ENCODE measurements around the gene ZNF597. TPM values are rescaled to one million over a fixed set of nuclear protein-coding genes. Genes with fewer than 3 reads are reported as not detected.

Gene ZNF597, protein sequence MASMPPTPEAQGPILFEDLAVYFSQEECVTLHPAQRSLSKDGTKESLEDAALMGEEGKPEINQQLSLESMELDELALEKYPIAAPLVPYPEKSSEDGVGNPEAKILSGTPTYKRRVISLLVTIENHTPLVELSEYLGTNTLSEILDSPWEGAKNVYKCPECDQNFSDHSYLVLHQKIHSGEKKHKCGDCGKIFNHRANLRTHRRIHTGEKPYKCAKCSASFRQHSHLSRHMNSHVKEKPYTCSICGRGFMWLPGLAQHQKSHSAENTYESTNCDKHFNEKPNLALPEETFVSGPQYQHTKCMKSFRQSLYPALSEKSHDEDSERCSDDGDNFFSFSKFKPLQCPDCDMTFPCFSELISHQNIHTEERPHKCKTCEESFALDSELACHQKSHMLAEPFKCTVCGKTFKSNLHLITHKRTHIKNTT
- 1 to 10 TPM; 1.9 to 2.4 TPM for total RNA-seq

DNA sequence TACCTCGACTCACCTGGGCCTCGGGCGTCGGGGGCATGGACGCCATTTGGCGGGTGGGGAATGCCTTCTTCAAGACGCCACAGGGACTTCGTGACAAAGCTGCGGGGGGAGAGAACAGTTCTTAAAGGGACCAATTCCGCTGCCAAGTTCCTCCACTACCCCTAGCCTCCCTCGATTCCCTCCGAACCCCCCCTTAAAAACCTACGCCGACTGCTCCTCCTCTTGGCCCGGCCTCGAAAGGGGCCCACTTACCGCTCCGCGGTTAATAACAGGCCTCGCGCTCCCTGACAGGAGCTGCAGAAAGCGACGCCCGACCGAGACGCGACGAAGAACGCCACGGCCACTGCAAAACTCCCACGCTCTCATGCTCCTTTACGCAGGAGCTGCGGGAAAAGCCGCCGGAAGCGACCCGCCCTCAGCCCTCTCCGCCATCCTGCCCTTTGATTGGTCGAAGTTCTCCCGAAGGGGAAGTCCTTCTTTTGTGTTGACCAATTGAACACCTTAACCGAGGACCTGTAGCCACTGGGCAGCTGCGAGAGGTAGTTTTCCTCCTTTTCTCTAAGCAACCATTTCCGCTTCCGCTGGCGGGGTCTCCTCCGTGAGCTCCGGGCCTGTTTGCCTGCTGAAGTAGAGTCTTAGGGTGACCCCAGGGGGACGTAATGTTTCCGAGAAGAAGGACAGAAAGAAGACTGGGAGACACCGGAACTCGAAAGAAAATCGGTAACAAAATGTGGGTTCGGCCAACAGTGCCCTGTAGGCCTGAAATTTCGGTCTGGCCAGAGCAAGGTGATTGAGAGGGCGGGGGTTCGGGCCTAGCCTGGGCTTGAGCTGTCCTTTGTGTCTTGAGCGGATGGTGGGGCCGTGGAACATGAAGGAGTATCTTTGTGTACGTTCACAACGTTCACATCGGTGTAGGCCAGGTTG, at the start of gene ZNF597, which contains the start of gene NAA60:
TSS of gene ZNF597 (minus strand) at position 397 of the 924 bp plus-strand sequence. CDS start at position 46, 351 bp downstream.
TSS of gene NAA60 (plus strand) at position 573 of the 924 bp plus-strand sequence. CDS start 32,548 bp downstream, outside the sequence.
- intact Hi-C loops (cut with DNase I, micrococcal nuclease) = loop anchor here in 1 of 2 experiments (1.0 to 5.0 kb wide), 5 partner anchors 14 to 160 kb away; partner anchors contain the start of genes CLUAP1, ZNF174, ZNF263 and ZSCAN32
- Mint-ChIP-seq H3K9me3 (ENCODE audit: low read depth) (peaks cover 7% of the 10 kb centered on the region), H3K4me1 (peaks cover 13% of the 10 kb centered on the region), H3K27me3 (no peaks in the 10 kb centered on the region), H3K27ac (peak within 1 kb of the TSS; percentile 93), H3K36me3 (ENCODE audit: low read depth) (peaks cover 30% of the 10 kb centered on the region), H3K4me3 (peak within 1 kb of the TSS; percentile 97)
- CTCF ChIA-PET = interaction anchor here (0.7 to 2.2 kb wide), 5 partner anchors 9 to 314 kb away, joined by 3 to 7 read pairs (median 5); partner anchors contain the start of genes ZNF174 and ZSCAN32
- DNase-seq (peak; percentile 88), ATAC-seq (peak; percentile 91)
- POLR2A ChIA-PET = interaction anchor here (0.6 to 2.1 kb wide), 4 partner anchors 14 to 638 kb away, joined by 3 to 12 read pairs (median 6); partner anchors contain the start of genes ZNF174 and ZSCAN32

DNA sequence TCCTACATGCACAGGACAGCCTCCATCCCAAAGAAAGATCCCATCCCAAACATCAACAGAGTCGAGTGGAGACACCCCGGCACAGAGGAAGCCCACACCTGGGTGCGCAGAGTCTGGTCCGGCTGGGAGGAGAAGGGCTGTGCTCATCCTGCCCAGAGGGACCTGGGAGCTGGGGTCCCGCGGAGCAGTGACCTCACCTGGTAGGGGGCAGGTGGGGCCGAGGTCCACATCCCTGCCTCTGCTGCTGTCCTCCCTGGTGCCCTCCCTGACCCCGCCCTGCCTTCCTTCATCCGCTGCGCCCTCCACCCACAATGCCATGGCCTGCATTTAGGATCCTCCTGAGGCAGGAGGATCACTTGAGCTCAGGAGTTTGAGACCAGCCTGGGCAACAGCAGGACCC, 49.1 kb upstream of the ZNF597 start:
- no peak for ATAC-seq
- Mint-ChIP-seq H3K27me3 (no peaks in the 10 kb centered on the region), H3K9me3 (ENCODE audit: low read depth) (no peaks in the 10 kb centered on the region), H3K27ac (no peak overlapping the region), H3K4me3 (no peak overlapping the region), H3K36me3 (ENCODE audit: low read depth) (no peaks in the 10 kb centered on the region), H3K4me1 (no peaks in the 10 kb centered on the region)
- no peak for DNase-seq
- intact Hi-C loops (cut with DNase I, micrococcal nuclease) = no loop called here
- ChIA-PET CTCF (no interaction called here), POLR2A (no interaction called here)

DNA sequence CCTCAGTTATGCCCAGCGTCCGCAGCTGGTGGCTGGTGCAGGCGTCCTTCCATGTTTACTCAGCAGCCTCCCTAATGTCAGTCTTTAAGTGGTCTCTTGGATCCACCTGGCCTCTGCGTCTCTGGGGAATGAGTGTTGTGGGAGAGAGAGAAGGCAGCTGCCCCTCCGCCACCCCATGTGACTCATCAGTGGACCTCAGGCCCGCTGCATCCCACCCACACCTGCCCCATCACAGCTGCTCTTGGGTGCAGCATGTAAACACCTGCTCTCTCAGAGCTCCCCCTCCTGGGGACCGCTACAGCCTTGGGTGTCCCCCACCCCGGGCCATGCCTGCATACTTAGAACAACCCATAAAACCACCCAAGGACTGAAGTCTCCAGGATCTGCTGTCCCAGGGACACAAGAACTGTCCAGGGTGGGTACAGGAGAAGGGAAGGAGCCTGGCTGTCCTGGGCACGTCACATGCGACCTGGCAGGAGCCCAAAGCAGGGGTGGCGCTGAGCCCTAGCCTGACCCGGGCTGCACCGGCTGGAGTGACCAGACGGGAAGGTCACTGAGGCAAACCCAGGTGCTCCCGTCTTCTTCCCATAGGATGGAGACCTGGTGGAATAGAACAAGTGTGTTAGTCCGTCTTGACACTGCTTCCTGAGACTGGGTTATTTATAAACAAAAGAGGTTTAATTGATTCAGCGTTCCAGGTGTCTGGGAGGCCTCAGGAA, 47.8 kb upstream of the ZNF597 start:
- intact Hi-C loops (cut with DNase I, micrococcal nuclease) = no loop called here
- peak; percentile 26 for ATAC-seq

DNA sequence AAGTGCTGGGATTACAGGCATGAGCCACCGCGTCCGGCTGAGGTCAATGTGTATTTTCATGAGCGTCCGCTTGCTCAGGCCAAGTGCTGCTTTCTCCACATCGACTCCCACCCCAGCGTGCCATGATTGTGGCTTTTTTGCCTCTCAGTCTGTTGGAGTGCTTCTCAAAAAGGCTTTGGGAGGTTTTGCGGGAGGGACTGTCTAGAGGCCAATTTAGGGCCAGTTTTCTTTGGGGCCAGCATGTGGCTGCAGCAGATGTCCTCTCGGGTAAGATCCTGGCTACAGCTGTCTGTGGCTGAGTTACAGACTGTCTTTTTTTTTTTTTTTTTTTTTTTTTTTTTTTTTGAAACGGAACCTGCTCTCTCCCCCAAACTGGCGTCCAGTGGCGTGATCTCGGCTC, 45.5 kb upstream of the ZNF597 start:
- ChIA-PET POLR2A (no interaction called here), CTCF (interaction anchor here (1.0 kb wide), 1 partner anchor 9 kb away, joined by 3 read pairs; no protein-coding TSS in a partner anchor)
- no peak overlapping the region for H3K27ac Mint-ChIP-seq
- no peak for DNase-seq
- no peaks in the 10 kb centered on the region for H3K27me3 Mint-ChIP-seq
- H3K36me3 Mint-ChIP-seq (ENCODE audit: low read depth) = peaks cover 4% of the 10 kb centered on the region
- H3K4me1 Mint-ChIP-seq = no peaks in the 10 kb centered on the region
- ATAC-seq = no peak
- no peak overlapping the region for H3K4me3 Mint-ChIP-seq
- H3K9me3 Mint-ChIP-seq (ENCODE audit: low read depth) = no peaks in the 10 kb centered on the region
- intact Hi-C loops (cut with DNase I, micrococcal nuclease) = no loop called here

More for the DNA sequence above, 47.8 kb upstream of the ZNF597 start:
- H3K4me3 Mint-ChIP-seq = no peak overlapping the region
- no peaks in the 10 kb centered on the region for H3K4me1 Mint-ChIP-seq
- no peaks in the 10 kb centered on the region for H3K36me3 Mint-ChIP-seq (ENCODE audit: low read depth)
- ChIA-PET POLR2A (no interaction called here), CTCF (no interaction called here)
- H3K27ac Mint-ChIP-seq = peak overlapping the region; percentile 17
- no peak for DNase-seq
- H3K27me3 Mint-ChIP-seq = no peaks in the 10 kb centered on the region
- H3K9me3 Mint-ChIP-seq (ENCODE audit: low read depth) = no peaks in the 10 kb centered on the region

DNA sequence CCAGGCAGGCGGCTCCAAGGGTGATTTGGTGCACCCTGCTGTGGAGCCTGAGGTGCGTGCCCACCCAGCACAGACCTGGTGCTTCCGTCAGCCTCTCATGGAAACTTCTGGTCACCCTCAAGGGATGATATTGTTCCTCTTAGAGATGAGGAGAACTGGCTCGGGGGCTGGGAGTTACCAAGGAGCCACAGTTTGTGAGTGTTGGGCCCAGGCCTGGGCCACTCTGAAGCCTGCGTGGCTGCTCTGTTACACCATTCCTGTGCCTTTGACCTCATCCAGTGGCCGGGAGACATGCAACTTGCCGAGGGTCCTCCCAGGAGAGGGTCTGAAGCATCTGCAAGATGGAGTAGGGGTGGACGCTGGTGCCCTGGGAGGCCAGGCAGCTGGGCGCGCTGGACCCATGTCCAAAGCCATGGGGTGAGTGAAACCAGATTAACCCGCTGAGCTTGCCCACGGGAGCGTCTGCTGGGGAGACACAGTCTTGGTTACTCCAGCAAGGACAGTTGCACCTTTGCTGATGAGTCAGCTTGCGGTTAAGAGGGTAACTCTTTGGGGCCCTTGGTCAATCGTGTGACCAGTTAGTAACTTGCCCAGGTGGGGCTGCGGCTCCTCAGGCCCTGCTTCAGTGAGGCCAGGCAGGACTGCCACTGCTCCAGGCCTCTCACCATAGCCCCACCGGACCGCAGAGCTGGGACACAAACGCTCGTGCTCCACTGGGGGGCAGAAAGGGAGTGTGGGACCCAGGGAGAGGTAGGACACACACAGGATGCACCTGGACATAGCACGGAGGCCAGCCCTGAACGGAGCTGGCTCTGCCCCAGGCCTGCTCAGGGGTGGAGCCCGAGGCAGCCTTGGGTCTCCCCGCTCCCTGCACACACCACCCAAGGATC, 44.5 kb upstream of the ZNF597 start:
- no peaks in the 10 kb centered on the region for H3K9me3 Mint-ChIP-seq (ENCODE audit: low read depth)
- CTCF ChIA-PET = no interaction called here
- intact Hi-C loops (cut with DNase I, micrococcal nuclease) = no loop called here
- H3K36me3 Mint-ChIP-seq (ENCODE audit: low read depth) = peaks cover 15% of the 10 kb centered on the region
- DNase-seq = no peak
- H3K27me3 Mint-ChIP-seq = no peaks in the 10 kb centered on the region
- POLR2A ChIA-PET = no interaction called here
- no peak for ATAC-seq
- H3K4me3 Mint-ChIP-seq = no peak overlapping the region
- H3K27ac Mint-ChIP-seq = no peak overlapping the region
- no peaks in the 10 kb centered on the region for H3K4me1 Mint-ChIP-seq

DNA sequence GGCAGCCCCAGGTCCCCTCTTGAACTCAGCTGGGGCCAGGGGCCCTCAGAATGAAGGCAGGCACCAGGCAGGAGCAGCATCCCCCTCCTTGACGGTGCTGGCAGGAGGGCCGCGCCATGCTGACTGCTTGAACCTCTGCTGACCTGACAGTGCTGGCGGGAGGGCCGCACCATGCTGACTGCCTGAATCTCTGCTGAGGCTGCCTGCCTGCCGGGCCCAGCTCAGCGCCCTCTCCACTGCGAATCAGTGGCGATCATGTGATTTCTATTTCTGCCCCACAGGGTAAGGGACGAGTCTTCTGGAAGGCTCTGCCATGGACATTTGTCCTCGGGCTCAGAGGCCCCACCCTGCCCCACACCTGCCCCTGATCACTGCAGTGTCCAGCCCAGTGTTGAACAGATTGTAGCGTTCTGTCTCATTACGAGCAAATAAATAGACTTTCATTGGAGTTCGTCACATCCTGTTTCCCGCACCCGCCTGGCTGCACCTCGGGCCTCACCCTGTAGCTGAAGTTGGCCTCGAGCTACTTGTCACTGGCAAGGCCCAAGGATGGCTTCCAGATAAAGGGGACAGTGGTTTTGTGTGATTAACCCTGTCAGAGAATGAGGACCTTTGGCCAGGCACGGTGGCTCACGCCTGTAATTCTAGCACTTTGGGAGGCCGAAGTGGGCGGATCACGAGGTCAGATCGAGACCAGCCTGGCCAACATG, 43.4 kb upstream of the ZNF597 start:
- intact Hi-C loops (cut with DNase I, micrococcal nuclease) = no loop called here
- ChIA-PET POLR2A (no interaction called here), CTCF (no interaction called here)
- DNase-seq (no peak), ATAC-seq (no peak)
- Mint-ChIP-seq H3K27ac (no peak overlapping the region), H3K27me3 (no peaks in the 10 kb centered on the region), H3K36me3 (ENCODE audit: low read depth) (peaks cover 19% of the 10 kb centered on the region), H3K4me3 (no peak overlapping the region), H3K4me1 (no peaks in the 10 kb centered on the region), H3K9me3 (ENCODE audit: low read depth) (no peaks in the 10 kb centered on the region)

DNA sequence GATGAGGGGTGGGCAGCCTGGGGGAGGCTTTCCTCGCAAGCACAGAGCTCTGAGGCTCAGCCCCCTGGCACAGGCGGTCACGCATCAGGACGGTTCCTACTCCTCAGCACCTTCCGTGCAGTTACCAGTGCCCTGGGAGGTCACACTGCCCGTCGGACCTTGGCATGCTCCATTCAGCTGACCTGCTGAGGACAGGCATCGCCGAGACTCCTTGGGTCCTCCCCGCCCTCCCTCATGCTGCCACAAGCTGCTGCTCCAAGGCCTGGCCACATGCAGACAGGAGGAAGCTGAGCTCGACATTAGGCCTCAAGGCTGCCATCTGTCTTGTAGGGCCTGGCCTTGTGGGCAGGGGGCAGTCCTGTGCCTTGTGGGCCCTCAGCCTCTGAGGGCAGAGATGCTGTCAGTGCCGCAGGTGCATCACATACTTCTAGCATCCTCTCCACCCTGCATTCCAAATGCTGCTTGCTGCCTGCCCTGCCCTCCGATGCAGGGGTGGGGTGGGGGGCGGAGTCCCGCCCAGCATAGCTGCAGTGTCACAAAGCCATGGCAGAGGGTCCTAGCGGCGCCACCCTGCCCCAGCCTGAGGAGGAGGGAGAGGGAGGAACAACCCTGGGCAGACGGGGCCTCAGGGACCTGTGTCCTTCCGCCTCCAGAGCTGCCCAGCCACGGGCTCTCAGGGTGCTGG, 42.7 kb upstream of the ZNF597 start:
- Mint-ChIP-seq H3K36me3 (ENCODE audit: low read depth) (peaks cover 20% of the 10 kb centered on the region), H3K27me3 (no peaks in the 10 kb centered on the region), H3K27ac (no peak overlapping the region), H3K4me1 (no peaks in the 10 kb centered on the region), H3K4me3 (no peak overlapping the region), H3K9me3 (ENCODE audit: low read depth) (no peaks in the 10 kb centered on the region)
- ChIA-PET CTCF (interaction anchor here (0.6 kb wide), 1 partner anchor 114 kb away, joined by 4 read pairs; no protein-coding TSS in a partner anchor), POLR2A (no interaction called here)
- intact Hi-C loops (cut with DNase I, micrococcal nuclease) = no loop called here
- DNase-seq (no peak), ATAC-seq (peak; percentile 27)

DNA sequence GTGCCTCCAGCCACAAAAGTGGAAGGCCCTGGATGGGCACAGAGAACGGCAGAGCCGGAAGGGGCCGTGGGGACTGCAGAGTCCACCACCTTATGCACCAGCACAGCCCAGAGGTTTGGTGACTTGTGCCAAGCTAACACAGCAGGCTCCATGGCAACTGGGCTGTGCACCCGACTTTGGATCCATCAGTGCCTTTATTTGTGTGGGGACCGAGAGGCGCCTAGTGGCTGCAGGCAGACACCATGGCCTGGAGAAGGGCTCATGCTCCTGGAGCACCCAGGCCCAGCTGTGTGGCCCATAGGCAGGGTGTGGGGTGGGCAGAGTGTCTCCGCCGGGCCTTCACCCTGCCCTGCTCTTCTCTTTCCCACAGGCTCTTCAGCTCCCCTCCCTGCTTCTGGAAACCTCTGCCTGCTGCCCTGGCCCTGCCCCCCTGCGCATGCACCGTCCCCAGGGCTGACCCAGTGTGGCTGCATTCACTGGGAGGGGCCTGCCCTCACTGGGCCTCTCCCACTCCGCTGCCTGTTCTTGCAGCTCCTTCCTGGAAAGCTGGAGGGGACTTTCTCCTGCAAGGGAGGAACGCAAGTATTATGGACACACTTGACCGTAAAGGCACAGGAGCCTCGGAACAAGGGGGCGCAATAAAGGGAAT, 41.9 kb upstream of the ZNF597 start:
- intact Hi-C loops (cut with DNase I, micrococcal nuclease) = no loop called here
- DNase-seq (no peak), ATAC-seq (no peak)
- Mint-ChIP-seq H3K27me3 (no peaks in the 10 kb centered on the region), H3K27ac (no peak overlapping the region), H3K4me1 (no peaks in the 10 kb centered on the region), H3K9me3 (ENCODE audit: low read depth) (no peaks in the 10 kb centered on the region), H3K36me3 (ENCODE audit: low read depth) (peaks cover 22% of the 10 kb centered on the region), H3K4me3 (no peak overlapping the region)
- ChIA-PET CTCF (interaction anchor here (0.6 kb wide), 1 partner anchor 113 kb away, joined by 4 read pairs; no protein-coding TSS in a partner anchor), POLR2A (no interaction called here)

DNA sequence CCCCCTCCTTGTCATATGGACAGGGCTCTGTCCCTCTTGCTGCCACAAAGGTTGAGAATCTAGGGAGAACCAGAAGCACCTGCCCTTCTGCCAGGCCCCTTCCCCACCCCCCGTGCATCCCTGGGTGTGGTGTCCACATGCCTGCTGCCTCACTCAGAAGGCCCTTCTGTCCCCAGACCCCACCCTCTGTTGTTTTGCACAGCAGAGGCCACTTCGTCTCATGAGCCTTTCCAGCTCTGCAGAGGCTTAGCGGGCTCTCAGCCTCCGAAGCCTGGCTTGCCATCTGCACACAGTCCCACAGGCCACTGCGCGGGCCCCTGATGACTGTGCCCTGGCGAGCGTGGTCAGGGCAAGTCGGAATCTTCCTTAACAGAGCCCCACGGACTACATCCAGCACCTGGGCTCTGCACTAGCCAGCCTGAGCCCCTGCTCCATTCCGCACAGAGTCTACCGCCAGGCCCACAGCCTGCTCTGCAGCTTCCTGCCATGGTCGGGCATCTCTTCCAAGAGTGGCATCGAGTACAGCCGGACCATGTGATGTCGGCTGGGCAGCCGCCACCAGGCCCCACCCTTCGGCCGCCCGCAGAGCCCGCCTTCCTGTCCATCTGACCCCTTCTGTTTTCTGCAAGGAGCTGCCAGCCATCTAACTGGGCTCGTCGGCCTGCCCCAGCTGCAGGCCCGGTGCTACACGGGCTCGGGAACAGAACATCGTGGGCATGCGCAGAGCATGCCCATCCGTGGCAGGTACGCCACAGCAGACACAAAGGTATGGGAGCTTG, 41.2 kb upstream of the ZNF597 start:
- Mint-ChIP-seq H3K4me3 (no peak overlapping the region), H3K36me3 (ENCODE audit: low read depth) (peaks cover 27% of the 10 kb centered on the region), H3K27ac (no peak overlapping the region), H3K27me3 (no peaks in the 10 kb centered on the region), H3K9me3 (ENCODE audit: low read depth) (no peaks in the 10 kb centered on the region), H3K4me1 (no peaks in the 10 kb centered on the region)
- CTCF ChIA-PET = no interaction called here
- ATAC-seq = no peak
- intact Hi-C loops (cut with DNase I, micrococcal nuclease) = no loop called here
- no peak for DNase-seq
- POLR2A ChIA-PET = no interaction called here
